Neuron (in vitro differentiated cells): ENCODE results near the gene MYOCOS.
"Not testable (repeated sequence)": the region's sequence is repeated elsewhere in the genome, so short reads cannot be mapped to it uniquely, and the experiment has no call there.

ENCODE experiments used
- H2AFZ ChIP-seq: one replicate; pipeline ENCODE4 v1.6.1; 2013; ENCODE audit warnings: low read depth, mild to moderate bottlenecking, inconsistent platforms, low read length, moderate library complexity
- H3K27me3 ChIP-seq: one replicate; pipeline ENCODE4 v1.6.1; 2013; ENCODE audit warnings: low read length; ENCODE audit not compliant: insufficient read depth
- H3K36me3 ChIP-seq: one replicate; pipeline ENCODE4 v1.6.1; 2013; ENCODE audit warnings: low read length; ENCODE audit not compliant: insufficient read depth
- H3K4me1 ChIP-seq: one replicate; pipeline ENCODE4 v1.6.1; 2013; ENCODE audit warnings: low read length; ENCODE audit not compliant: insufficient read depth
- H3K4me3 ChIP-seq: 2 replicates; pipeline ENCODE4 v1.5.1; 2013; ENCODE audit warnings: mild to moderate bottlenecking, low read length, moderate library complexity
- H3K9me3 ChIP-seq: one replicate; pipeline ENCODE4 v1.6.1; 2013; ENCODE audit warnings: low read length

The MYOCOS gene

GRCh38 chr1:171600862-171601261, 21.2 kb upstream of the MYOCOS start:
- Histone ChIP-seq H3K4me3 (no peak overlapping the region), H3K9me3 (no peaks in the 10 kb centered on the region), H3K4me1 (no peaks in the 10 kb centered on the region), H3K27me3 (no peaks in the 10 kb centered on the region), H3K36me3 (peaks cover 6% of the 10 kb centered on the region), H2AFZ (no peak overlapping the region)

GRCh38 chr1:171603042-171603441, 19.0 kb upstream of the MYOCOS start:
- H3K36me3 ChIP-seq, H3K27me3 ChIP-seq, H3K9me3 ChIP-seq, H2AFZ ChIP-seq, H3K4me1 ChIP-seq, H3K4me3 ChIP-seq: not testable (repeated sequence)

- no peaks in the 10 kb centered on the region for H3K27me3 ChIP-seq
- no peaks in the 10 kb centered on the region for H3K9me3 ChIP-seq
- H3K4me3 ChIP-seq: no peak overlapping the region
- no peak overlapping the region for H2AFZ ChIP-seq
- no peaks in the 10 kb centered on the region for H3K36me3 ChIP-seq
- no peaks in the 10 kb centered on the region for H3K4me1 ChIP-seq
These were observed 15.6 kb upstream of the MYOCOS start for GRCh38 chr1:171606402-171606941.

- Histone ChIP-seq H3K36me3 (no peaks in the 10 kb centered on the region), H3K9me3 (no peaks in the 10 kb centered on the region), H3K4me3 (no peak overlapping the region), H3K4me1 (no peaks in the 10 kb centered on the region), H2AFZ (no peak overlapping the region), H3K27me3 (no peaks in the 10 kb centered on the region)
These were observed 11.7 kb upstream of the MYOCOS start for GRCh38 chr1:171610385-171610784.

GRCh38 chr1:171611306-171611705, 10.7 kb upstream of the MYOCOS start:
- H3K4me3 ChIP-seq: no peak overlapping the region
- no peak overlapping the region for H2AFZ ChIP-seq
- no peaks in the 10 kb centered on the region for H3K36me3 ChIP-seq
- H3K4me1 ChIP-seq: no peaks in the 10 kb centered on the region
- H3K9me3 ChIP-seq: no peaks in the 10 kb centered on the region
- H3K27me3 ChIP-seq: no peaks in the 10 kb centered on the region

- Histone ChIP-seq H2AFZ (no peak overlapping the region), H3K27me3 (no peaks in the 10 kb centered on the region), H3K4me1 (no peaks in the 10 kb centered on the region), H3K4me3 (no peak overlapping the region), H3K9me3 (no peaks in the 10 kb centered on the region), H3K36me3 (no peaks in the 10 kb centered on the region)
These were observed 8.8 kb upstream of the MYOCOS start for GRCh38 chr1:171613282-171613681.

GRCh38 chr1:171615122-171615906, 6.7 kb upstream of the MYOCOS start:
- H3K4me1 ChIP-seq, H3K9me3 ChIP-seq, H3K36me3 ChIP-seq, H2AFZ ChIP-seq, H3K4me3 ChIP-seq, H3K27me3 ChIP-seq: not testable (repeated sequence)

- no peak overlapping the region for H2AFZ ChIP-seq
These were observed 5.5 kb upstream of the MYOCOS start for GRCh38 chr1:171616586-171616985.

GRCh38 chr1:171623651-171624331, 1.7 kb downstream of the MYOCOS start:
- Histone ChIP-seq H3K27me3 (no peaks in the 10 kb centered on the region), H3K9me3 (no peaks in the 10 kb centered on the region), H3K36me3 (no peaks in the 10 kb centered on the region), H3K4me3 (no peak overlapping the region), H2AFZ (no peak overlapping the region), H3K4me1 (no peaks in the 10 kb centered on the region)

More at GRCh38 chr1:171616586-171616985, 5.5 kb upstream of the MYOCOS start:
- no peaks in the 10 kb centered on the region for H3K4me1 ChIP-seq
- H3K4me3 ChIP-seq: no peak overlapping the region
- no peaks in the 10 kb centered on the region for H3K36me3 ChIP-seq
- no peaks in the 10 kb centered on the region for H3K27me3 ChIP-seq
- H3K9me3 ChIP-seq: no peaks in the 10 kb centered on the region

GRCh38 chr1:171625225-171625624, 3.2 kb downstream of the MYOCOS start:
- H3K27me3 ChIP-seq: no peaks in the 10 kb centered on the region
- no peak overlapping the region for H3K4me3 ChIP-seq

GRCh38 chr1:171627020-171627419, 5.0 kb downstream of the MYOCOS start:
- H3K4me1 ChIP-seq: no peaks in the 10 kb centered on the region
- no peak overlapping the region for H2AFZ ChIP-seq
- no peak overlapping the region for H3K4me3 ChIP-seq
- H3K9me3 ChIP-seq: peaks cover 2% of the 10 kb centered on the region
- H3K36me3 ChIP-seq: no peaks in the 10 kb centered on the region
- H3K27me3 ChIP-seq: no peaks in the 10 kb centered on the region

More at GRCh38 chr1:171625225-171625624, 3.2 kb downstream of the MYOCOS start:
- Histone ChIP-seq H3K36me3 (no peaks in the 10 kb centered on the region), H3K4me1 (no peaks in the 10 kb centered on the region), H3K9me3 (no peaks in the 10 kb centered on the region), H2AFZ (no peak overlapping the region)

- H3K36me3 ChIP-seq: no peaks in the 10 kb centered on the region
These were observed 6.2 kb downstream of the MYOCOS start for GRCh38 chr1:171628225-171628624.

GRCh38 chr1:171635661-171636060, 13.6 kb downstream of the MYOCOS start:
- no peak overlapping the region for H2AFZ ChIP-seq
- no peaks in the 10 kb centered on the region for H3K27me3 ChIP-seq
- no peaks in the 10 kb centered on the region for H3K36me3 ChIP-seq
- H3K9me3 ChIP-seq: peaks cover 2% of the 10 kb centered on the region
- no peaks in the 10 kb centered on the region for H3K4me1 ChIP-seq
- no peak overlapping the region for H3K4me3 ChIP-seq

More at GRCh38 chr1:171628225-171628624, 6.2 kb downstream of the MYOCOS start:
- Histone ChIP-seq H3K9me3 (peaks cover 2% of the 10 kb centered on the region), H2AFZ (no peak overlapping the region), H3K4me3 (no peak overlapping the region), H3K27me3 (no peaks in the 10 kb centered on the region), H3K4me1 (no peaks in the 10 kb centered on the region)
